ENCODE measurements around the gene ZSCAN4.

GRCh38 chr19:57682226-57682766, 13.6 kb downstream of the ZSCAN4 start:
- TF ChIP-seq CTCF (IDR thresholded peaks at IDR 0.05): no peak
- no peak for TF ChIP-seq POLR2A (IDR thresholded peaks at IDR 0.05)
- TF ChIP-seq EP300 (IDR thresholded peaks at IDR 0.05; ENCODE audit: low read depth): no peak
- TF ChIP-seq POLR2AphosphoS5 (IDR thresholded peaks at IDR 0.05): no peak
